Measurements from ENCODE around the gene GINS2. TPM values are rescaled to one million over a fixed set of nuclear protein-coding genes. Genes with fewer than 3 reads are reported as not detected.

Gene GINS2
- total and polyA plus RNA-seq, 2 of the 4 experiments (the other 2 are of a cell fraction), result 12.0 to 13.4 TPM

- intact Hi-C loops (cut with micrococcal nuclease), result no loop called here
Measured at GRCh38 chr16:85663891-85664321, 24.8 kb downstream of the GINS2 start.

More at GRCh38 chr16:85663891-85664321, 24.8 kb downstream of the GINS2 start:
- no TSS peak for BruUV-seq (replicated peaks)
- no peaks in the 10 kb centered on the region for H3K4me1 ChIP-seq (ENCODE audit: control insufficient read depth, insufficient read depth, low read length)
- CTCF ChIA-PET, result no interaction called here
- no peak overlapping the region for H3K4me2 ChIP-seq (ENCODE audit: low read depth, low read length)
- no peak overlapping the region for H2BK20ac ChIP-seq (ENCODE audit: low read depth, low read length)
- H3K4ac ChIP-seq (ENCODE audit: low read depth, low read length), result no peak overlapping the region
- no peak overlapping the region for H3K56ac ChIP-seq (ENCODE audit: extremely low read depth, insufficient read depth, low read length)
- no peaks in the 10 kb centered on the region for H3K27me3 ChIP-seq (ENCODE audit: control insufficient read depth, insufficient read depth, low read length)
- no peak overlapping the region for H4K91ac ChIP-seq (ENCODE audit: insufficient read depth, low read depth, low read length)
- no peak overlapping the region for H3K4me3 ChIP-seq (ENCODE audit: insufficient read depth, low read depth, low read length)
- TF ChIP-seq MAFK (IDR thresholded peaks at IDR 0.05; ENCODE audit: low read depth, low read length), result no peak
- TF ChIP-seq RFX5 (IDR thresholded peaks at IDR 0.05; ENCODE audit: low read depth, low read length), result no peak
- TF ChIP-seq NFE2L2 (IDR thresholded peaks at IDR 0.05; ENCODE audit: low read depth, low read length), result no peak
- no peak overlapping the region for H2BK15ac ChIP-seq (ENCODE audit: low read depth, low read length)
- H4K20me1 ChIP-seq (ENCODE audit: insufficient read depth, low read length), result peaks cover 9% of the 10 kb centered on the region; the same call in 1 of the 2 replicates
- H3K14ac ChIP-seq (replicated peaks; ENCODE audit: low read depth, low read length), result no peak overlapping the region
- no peak overlapping the region for H2AFZ ChIP-seq (replicated peaks; ENCODE audit: low read length, poor library complexity)
- no peak overlapping the region for H3K9ac ChIP-seq (ENCODE audit: low read depth, low read length)
- no peak overlapping the region for H2BK120ac ChIP-seq (ENCODE audit: low read depth, low read length)
- H3K36me3 ChIP-seq (ENCODE audit: control insufficient read depth, insufficient read depth, low read length), result peaks cover 79% of the 10 kb centered on the region
- in situ Hi-C loops (cut with MboI; ENCODE audit: low sequenced_read_pairs) (no loop called here), dilution Hi-C loops (cut with HindIII; ENCODE audit: low sequenced_read_pairs, unreplicated experiment) (no loop called here)
- no peak overlapping the region for H3K27ac ChIP-seq (ENCODE audit: insufficient read depth, low read length)
- no peak overlapping the region for H2BK5ac ChIP-seq (ENCODE audit: low read depth, low read length, poor library complexity, severe bottlenecking)
- POLR2A ChIA-PET (ENCODE audit: unreplicated experiment), result no interaction called here
- H3K18ac ChIP-seq (ENCODE audit: low read depth, low read length), result no peak overlapping the region
- no peak overlapping the region for H3K23ac ChIP-seq (ENCODE audit: low read depth, low read length)
- no peak overlapping the region for H4K8ac ChIP-seq (ENCODE audit: low read depth in 2 of 2, low read length in 2 of 2)
- no peak overlapping the region for H2AK9ac ChIP-seq (replicated peaks; ENCODE audit: low read depth, low read length, poor library complexity)
- 61% methylated on average over 9 of the region's 12 CpGs; no CpG with 5 or more reads in 1 of the 2 experiments for WGBS, 2 experiments (ENCODE audit: extremely low coverage in 2 of 2, insufficient read length in 1 of 2)
- no peak for ATAC-seq (ENCODE audit: low read depth)
- DNase-seq, result peak; percentile 28
- H3K9me3 ChIP-seq (ENCODE audit: control insufficient read depth, insufficient read depth, low read length), result no peaks in the 10 kb centered on the region
- no peak overlapping the region for H2AK5ac ChIP-seq (ENCODE audit: low read depth, low read length)
- peaks cover 3% of the 10 kb centered on the region; the same call in 1 of the 2 replicates for H3K9me1 ChIP-seq (ENCODE audit: insufficient read depth, low read length)
- peaks cover 0 to 12% of the 10 kb centered on the region in 2 experiments; a peak in 1 of 4 replicates for H3K79me1 ChIP-seq (ENCODE audit: low read depth in 1 of 2, low read length in 2 of 2)
- H4K5ac ChIP-seq (ENCODE audit: low read depth, low read length), result no peak overlapping the region
